GM19043 (cell line): Measurements from ENCODE around the gene MRPS33.

ENCODE experiments used
- ATAC-seq: cut with Tn5 transposase; IDR thresholded peaks from one replicate; pipeline ENCODE4 v1.9.1; 2021; ENCODE audit warnings: low read depth; ENCODE audit not compliant: unreplicated experiment

Gene MRPS33

GRCh38 chr7:141012696-141013344 is 1.9 kb downstream of the MRPS33 start:
- no peak for ATAC-seq

GRCh38 chr7:141012044-141012685 is 2.6 kb downstream of the MRPS33 start:
- ATAC-seq: peak; percentile 28

- no peak for ATAC-seq
Observed at GRCh38 chr7:141011443-141011842, 3.3 kb downstream of the MRPS33 start.

- no peak for ATAC-seq
Observed at GRCh38 chr7:141003172-141004065, 11.3 kb downstream of the MRPS33 start.

GRCh38 chr7:141001546-141001945 is 13.2 kb downstream of the MRPS33 start:
- no peak for ATAC-seq

- ATAC-seq: no peak
Observed at GRCh38 chr7:141001122-141001521, 13.6 kb downstream of the MRPS33 start.

- no peak for ATAC-seq
Observed at GRCh38 chr7:140998715-140999114, 16.0 kb downstream of the MRPS33 start.

GRCh38 chr7:140992422-140992821 is 22.3 kb downstream of the MRPS33 start:
- no peak for ATAC-seq

GRCh38 chr7:140990193-140990962 is 24.4 kb downstream of the MRPS33 start:
- ATAC-seq: no peak

GRCh38 chr7:140989068-140989467 is 25.7 kb downstream of the MRPS33 start:
- ATAC-seq: no peak

- no peak for ATAC-seq
Observed at GRCh38 chr7:140983802-140984201, 30.9 kb downstream of the MRPS33 start.

GRCh38 chr7:140982508-140982907 is 32.2 kb downstream of the MRPS33 start:
- no peak for ATAC-seq

GRCh38 chr7:140981951-140982350 is 32.8 kb downstream of the MRPS33 start:
- ATAC-seq: no peak

- no peak for ATAC-seq
Observed at GRCh38 chr7:140977741-140978140, 37.0 kb downstream of the MRPS33 start.

GRCh38 chr7:140972876-140973829 is 41.6 kb downstream of the MRPS33 start:
- ATAC-seq: no peak

GRCh38 chr7:140972344-140972743 is 42.4 kb downstream of the MRPS33 start:
- ATAC-seq: no peak

GRCh38 chr7:140967438-140967837 is 47.3 kb downstream of the MRPS33 start:
- ATAC-seq: no peak

- ATAC-seq: no peak
Observed at GRCh38 chr7:140966561-140967233, 48.1 kb downstream of the MRPS33 start.

- no peak for ATAC-seq
Observed at GRCh38 chr7:140961117-140961516, 53.6 kb downstream of the MRPS33 start.
